HG03521 (cell line): Measurements from ENCODE around the gene CLCNKB.
"Not testable (repeated sequence)": the region's sequence is repeated elsewhere in the genome, so short reads cannot be mapped to it uniquely, and the experiment has no call there.

Experiments used
- ATAC-seq: cut with Tn5 transposase; IDR thresholded peaks from one replicate; pipeline ENCODE4 v1.9.1; 2021; ENCODE audit warnings: mild to moderate bottlenecking, moderate library complexity; ENCODE audit not compliant: unreplicated experiment

CLCNKB gene

DNA sequence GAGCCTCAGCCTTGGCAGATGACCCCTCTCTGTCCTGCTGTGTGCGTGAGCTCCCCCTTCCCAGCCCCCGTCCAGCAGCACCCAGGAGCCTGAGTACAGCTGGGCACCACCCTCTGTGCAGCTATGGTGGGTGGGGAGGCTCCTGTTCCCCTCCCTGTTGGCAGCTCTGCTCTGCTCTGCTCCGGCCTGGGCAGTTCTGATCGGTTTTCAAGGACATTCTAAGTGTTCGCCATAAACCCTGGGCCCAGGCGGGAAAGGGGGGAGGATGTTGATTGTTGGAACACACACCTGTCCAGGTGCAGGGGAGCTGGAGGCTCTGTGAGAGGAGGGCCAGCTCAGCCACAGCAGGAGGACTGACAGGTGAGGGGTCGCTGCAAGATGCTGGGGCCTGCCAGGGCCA lies at the start of gene CLCNKB:
Gene CLCNKB (plus strand): TSS at position 262 of the 400 bp plus-strand sequence. CDS start 711 bp downstream, outside the sequence.
- ATAC-seq, result no peak

DNA sequence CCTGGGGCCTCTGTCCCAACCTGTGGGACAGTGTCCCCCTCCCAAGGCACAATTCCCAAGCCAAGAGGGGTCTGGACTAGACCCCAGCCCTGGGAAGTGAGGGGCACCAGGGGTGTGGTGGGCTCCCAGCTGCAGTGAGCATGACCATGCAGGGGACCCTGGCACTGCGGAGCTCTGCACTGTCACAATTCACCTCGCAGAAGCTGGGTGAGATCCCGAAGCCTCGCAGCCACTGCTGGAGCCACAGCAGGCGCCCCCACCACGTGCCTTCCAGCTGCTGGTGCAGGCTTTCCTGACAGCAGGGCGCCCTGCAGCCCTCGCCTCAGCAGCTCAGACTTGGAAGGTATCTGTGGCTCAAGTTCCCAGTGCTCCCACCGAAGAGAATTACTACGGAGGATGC lies 49.5 kb upstream of the CLCNKB start:
- no peak for ATAC-seq

DNA sequence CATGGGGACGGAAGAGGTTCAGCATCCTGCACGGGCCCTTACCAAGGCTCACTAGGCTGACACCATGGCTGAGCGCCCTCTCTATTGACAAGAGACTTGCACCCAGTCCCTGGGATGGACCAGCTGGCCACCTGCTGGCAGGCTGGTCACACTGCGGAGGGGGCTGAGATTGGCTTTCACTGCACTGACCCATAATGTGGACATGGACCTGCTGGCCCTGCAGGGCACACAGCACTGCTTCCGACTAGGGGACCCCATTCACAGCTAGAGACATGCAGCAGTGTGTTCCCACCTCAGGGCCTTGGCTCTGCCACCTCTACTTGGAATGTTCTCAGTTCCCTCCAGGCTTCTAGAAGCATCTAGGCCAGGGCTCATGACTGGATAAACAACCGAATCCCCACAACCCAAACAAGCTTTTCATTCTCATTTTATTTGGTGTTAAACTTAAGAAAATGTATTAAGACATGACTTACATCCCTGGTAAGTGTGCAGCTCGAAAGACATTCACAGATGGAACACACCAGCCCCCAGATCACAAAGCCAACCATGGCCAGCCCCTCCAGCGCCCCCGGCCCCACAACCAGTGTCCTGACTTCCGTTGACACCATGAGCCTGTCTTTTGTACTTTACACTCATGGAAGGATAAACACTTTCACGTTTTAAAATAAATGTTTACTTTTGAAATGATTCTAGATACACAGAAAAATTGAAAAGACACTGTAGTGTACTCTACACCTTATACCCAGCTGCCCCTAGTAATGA lies 48.8 kb upstream of the CLCNKB start:
- no peak for ATAC-seq

DNA sequence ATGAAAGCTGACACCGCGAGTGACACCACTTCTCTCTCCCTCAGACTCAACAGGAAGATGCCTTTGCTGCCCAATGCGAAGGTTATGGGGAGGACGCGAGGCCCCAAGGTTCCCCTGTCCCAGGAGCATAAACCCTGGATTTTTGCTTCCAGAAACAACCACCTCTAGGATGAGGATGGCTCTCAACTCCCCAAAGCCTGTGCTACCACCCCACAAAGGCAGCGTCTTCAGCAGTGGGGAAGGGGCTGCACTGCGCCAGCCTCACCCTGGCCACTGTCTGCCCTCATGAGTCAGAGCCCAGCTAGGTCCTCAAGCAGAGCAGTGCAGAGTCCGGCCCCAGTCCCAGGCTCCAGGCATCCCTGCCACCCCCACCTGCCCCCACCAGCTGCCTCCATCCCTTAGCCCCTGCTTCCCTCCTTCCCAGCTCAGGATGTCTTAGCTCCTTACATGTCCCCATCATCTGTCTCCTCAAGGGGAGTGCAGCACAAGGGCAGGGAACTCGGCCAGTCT lies 46.5 kb upstream of the CLCNKB start:
- no peak for ATAC-seq

DNA sequence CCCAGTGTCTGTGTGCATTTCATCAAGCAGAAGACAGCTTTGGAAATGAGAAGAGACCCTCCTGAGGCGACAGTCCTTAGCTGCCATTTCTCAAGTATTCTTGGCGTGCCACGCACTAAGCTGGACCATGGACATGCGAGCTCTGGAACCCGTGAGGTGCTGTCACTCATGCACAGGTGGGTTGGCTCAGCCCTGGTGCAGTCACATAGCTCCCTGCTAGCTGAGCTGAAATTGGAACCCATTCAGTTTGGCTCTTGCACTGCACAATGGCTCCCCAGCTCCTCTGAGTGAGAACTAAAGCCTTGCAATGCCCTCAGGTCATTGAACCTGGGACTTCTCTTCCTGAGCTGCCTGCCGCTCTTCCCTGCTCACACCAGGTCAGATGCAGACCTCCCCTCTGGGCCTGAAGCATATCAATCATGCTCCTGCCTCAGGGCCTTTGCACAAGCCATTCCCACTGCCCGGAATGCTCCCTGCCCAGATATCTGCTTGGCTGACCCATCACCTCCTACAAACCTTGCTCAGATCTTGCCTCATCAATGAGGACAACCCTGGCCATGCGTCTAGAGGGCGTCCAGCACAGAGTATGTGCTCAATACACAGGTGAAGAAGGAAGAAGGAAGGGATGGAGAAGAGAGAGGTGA lies 45.8 kb upstream of the CLCNKB start:
- ATAC-seq, result no peak

DNA sequence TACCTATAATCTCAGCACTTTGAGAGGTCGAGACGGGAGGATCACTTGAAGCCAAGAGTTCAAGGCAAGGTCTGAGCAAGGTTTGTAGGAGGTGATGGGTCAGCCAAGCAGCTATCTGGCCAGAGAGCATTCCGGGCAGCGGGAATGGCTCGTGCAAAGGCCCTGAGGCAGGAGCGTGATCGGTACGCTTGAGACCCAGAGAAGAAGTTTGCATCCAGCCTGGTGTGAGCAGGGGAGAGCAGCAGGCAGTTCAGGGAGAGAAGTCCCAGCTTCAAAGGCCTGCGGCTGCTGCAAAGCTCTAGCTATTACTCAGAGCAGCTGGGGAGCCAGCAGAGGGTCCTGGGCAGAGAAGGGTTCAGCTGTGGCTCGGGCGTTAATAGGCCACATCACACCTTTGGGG lies 44.7 kb upstream of the CLCNKB start:
- no peak for ATAC-seq

DNA sequence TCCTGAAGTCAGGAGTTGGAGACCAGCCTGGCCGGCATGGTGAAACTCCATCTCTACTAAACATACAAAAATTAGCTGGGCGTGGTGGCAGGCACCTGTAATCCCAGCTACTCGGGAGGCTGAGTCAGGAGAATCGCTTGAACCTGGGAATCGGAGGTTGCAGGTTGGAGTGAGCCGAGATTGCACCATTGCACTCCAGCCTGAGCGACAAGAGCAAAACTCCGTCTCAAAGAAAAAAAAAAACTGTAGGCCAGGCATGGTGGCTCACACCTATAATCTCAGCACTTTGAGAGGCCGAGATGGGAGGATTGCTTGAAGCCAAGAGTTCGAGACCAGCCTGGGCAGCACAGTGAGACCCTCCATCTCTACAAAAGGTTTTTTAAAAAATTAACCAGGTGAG lies 42.3 kb upstream of the CLCNKB start:
- not testable (repeated sequence) for ATAC-seq

DNA sequence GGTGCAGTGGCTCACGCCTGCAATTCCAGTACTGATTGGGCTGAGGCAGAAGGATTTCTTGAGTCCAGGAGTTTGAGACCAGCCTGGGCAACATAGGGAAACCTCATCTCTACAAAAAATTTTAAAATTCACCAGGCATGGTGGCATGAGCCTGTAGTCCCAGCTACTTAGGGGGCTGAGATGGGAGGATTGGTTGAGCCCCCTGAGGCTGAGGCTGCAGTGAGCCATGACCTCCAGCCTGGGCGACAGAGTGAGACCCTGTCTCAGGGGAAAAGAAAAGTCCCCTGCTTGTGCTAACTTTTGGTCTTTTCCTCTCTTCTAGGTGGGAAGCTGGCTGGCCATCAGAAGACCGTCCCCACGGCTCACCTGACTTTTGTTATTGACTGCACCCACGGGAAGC lies 38.0 kb upstream of the CLCNKB start:
- no peak for ATAC-seq

DNA sequence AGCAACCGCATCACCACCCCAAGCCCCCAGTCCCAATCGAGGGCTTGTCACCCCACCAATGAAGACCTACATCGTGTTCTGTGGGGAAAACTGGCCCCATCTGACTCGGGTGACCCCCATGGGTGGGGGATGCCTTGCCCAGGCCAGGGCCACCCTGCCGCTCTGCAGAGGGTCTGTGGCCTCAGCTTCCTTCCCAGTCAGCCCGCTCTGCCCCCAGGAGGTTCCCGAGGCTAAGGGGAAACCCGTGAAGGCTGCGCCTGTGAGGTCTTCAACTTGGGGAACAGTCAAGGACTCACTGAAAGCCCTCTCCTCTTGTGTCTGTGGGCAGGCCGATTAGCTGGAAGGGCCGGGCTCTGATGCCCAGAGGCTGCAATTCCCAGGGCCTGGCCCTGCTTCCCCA lies 37.6 kb upstream of the CLCNKB start:
- no peak for ATAC-seq

DNA sequence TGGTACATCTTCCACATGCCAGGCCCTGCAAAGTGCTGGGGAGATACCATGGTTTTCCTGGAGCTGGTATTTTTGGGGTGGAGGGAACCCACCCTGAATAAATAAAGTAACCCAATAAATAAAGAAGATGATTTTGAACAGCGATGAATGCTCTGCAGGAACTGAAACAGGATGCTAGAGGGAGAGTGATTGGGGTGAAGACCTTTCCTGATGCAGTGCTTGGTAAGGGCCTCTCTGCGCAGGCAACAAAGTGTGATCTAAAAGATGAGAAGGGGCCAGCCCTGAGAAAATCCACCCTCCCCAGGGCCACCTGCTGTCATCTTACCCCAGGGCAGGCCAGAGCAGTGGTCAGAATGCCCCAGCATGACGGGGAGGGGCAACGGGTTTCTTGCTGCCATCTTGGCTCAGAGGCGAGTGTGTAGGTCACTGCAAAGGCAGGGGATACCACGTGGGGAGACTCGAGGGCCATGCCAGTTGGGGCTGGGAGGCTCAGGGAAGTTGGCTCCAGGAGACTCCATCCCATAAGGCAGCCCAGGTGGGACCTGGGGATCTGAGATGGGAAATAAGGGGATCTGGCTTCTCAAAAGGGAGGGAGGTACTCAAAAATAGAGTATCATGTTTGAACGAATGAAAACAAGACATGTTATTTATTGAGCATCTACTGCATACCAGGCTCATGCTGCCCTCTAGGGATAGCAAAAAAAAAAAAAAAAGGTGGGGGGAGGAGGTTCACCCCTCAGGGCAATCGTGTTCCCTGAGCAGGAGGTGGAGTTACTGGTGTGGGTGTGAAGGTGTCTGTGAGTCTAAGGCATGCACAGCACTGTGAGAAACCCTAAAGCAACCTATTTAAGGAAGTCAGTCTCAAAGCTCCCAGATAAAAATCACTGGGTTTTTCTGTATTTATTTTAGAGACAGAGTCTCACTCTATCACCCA lies 36.8 kb upstream of the CLCNKB start:
- no peak for ATAC-seq

DNA sequence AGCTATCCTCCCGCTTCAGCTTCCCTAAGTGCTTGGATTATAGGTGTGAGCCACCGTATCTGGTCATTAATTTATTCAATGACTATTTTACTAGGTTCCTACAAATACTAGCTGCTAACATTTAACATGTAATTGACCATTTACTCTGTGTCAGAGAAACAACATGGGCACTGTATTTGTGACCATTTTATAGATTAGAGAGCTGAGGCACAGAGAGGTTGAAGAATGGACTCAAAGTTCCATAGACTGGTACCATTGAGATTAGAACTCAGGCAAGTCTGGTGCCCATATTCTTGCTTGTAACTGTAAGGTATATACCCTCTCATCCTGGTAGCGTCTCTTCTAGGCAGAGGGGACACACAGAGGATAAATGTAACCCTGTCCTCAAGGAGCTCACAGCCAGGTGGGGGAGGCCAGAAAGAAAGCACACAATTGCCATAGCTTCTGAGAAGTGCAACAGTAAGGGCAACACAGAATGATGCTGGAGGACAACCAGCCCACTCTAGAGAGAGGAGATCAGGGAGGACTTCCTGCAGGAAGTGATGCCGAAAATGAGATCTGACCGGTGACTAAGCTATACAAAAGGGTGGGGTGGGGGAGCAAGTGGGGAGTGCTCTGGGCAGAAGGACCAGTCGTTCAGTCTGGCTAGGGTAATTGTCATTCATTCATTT lies 35.8 kb upstream of the CLCNKB start:
- no peak for ATAC-seq

DNA sequence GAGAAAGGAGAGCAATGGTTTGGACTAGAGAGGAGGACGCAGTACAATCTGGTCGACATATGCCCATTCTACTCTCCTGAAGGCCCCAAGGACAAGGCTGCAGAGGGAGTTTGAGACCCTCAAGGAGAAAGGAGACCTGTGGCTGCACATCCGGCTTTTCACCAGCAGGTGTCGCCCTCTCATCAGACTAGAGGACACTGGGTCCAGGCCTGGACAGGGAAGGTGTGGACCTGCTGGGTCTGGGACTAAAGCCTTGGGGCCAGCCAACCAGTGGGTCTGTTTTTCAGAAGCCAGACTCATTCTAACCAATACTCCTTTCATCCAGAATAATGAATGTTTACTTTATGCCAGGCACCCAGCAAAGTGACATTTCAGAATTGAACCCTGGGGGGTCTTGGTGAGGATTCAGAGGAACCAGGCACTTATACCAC lies 34.5 kb upstream of the CLCNKB start:
- ATAC-seq, result no peak

DNA sequence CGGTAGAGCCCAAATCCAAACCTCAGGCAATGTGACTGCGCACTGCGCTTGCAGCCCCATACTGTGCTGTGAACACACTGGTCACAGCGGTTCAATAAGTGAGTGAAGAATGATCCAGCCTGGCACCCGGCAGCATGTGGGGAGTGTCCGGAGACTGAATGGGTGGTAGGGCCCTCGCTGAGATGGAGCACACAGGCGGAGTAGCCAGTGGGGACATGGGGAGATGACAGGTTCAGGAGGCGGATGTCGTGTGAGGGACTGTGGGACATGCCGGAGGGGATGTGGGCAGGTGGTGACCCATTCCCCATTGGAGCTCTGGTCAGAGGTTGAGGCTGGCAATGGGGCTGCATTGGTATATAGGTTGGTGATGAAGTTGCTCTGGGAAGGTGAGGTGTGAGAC lies 33.9 kb upstream of the CLCNKB start:
- no peak for ATAC-seq

DNA sequence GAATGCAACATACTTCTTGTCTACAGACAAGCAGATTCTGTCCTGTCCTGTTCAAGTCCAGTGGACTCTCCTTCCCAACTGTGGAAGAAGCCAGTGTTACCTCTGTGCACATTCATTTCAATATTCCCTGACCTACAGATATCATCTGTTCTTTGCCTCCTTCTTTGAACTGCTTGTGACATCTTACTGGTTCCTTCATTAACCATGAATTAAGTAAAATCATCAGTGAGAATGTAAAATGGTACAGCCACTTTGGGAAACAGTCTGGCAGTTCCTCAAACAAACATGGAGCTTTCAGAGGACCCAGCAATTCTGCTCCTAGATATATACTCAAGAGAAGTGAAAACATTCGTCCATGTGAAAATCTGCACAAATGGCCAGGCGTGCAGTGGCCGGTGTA lies 32.7 kb upstream of the CLCNKB start:
- no peak for ATAC-seq

DNA sequence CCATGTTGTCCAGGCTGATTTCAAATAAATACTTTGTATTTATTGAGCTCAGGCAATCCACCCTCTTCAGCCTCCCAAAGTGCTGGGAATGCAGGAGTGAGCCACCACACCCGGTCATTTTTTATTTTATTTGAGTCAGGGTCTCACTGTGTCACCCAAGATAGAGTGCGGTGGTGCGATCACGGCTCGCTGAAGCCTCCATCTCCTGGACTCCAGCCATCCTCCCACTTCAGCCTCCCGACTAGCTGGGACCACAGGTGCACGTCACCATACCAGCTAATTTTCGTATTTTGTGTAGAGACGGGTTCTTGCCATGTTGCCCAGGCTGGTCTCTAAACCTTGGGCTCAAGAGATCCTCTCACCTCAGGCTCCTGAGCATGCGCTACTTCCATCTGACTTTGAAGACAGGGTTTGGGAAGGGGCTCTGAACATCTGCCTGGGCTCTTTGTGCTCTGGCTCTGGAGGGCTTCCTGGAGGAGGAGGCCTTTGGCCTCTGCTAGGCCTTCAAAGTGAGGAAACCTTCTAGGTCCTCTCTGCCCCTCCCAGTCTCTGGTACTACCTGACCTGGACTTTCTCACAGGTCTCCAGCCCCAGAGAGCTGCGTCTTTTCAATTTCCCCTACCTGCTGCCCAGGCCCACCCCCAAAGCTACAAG lies 31.5 kb upstream of the CLCNKB start:
- ATAC-seq, result no peak

DNA sequence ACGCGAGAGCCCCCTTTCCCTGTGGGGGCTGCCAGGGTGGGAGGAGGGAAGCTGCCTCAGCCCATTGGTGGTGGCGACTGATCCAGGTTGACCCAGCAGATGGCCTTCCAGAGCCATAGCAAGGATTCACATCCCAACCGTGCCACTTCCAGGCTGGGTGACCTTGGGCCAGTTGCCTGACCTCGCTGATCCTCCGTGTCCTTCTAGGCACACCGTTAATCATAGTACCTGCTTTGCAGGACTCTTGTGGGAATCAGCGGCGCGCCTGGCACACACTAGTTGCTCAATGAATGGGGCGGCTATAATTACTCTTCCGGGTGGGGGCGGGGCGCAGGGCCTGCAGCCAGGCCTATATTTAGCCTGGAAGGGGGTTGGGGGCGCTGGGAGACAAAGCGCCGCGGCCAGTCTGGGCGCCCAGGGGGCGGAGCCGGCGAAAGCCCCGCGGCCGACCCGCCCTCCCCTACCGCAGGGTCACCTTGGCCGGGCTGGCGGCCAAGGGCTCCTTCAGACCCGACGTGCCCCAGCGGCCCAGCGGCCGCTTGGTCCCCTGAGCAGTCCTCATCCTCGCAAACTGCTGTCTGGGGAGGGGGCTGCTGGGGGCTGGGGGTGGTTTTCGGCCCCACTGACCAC lies 30.9 kb upstream of the CLCNKB start:
- no peak for ATAC-seq

DNA sequence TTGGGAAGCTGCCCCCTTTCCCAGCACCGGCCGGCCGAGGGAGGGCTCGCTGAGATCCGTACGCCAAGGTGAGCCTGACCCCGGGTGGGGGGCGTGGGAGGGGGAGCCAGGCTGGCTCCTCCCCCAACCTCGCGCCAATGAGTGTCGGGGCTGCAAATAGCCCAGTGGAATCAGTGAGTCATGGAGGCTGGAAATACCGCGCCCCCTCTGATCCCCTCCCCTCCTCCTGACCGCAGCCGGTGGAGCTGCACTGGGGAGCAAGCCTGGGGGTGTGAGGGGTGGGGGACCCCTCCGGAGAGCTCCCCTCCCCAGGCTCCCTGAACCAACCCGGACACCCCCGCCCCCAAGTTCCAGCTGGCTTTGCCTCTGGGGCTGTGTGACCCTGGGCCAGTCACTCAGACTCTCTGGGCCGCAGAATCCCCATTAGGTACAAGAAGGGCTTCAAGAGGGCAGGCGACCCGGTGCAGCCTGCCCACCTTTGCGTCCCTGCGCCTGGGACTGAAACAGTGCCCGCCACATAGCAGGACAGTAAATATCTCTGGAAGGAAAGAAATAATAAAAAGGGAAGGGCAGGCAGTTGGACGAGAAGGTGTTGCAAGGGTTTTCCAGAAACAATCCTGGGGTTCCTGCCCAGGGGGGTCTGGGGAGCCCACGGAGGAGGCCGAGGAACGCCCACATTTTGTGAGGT lies 30.2 kb upstream of the CLCNKB start:
- ATAC-seq, result no peak

DNA sequence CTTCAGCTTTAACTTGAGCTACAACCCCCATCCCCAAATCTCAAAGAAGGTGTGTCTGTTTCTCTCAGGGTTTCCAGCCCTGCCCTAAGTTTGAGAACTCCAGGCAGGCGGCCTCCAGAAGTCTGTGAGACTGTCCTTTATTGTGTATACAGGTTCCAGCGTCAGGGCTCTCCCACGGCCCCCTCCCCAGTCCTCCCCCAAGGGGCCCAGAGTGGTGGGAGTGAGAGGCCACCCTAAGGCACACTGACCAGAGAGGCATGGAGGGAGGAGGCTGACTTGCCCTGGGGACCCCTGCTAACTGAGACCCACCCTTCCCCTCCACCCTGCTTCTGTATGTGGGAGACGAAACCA lies 29.7 kb upstream of the CLCNKB start:
- no peak for ATAC-seq
